Caco-2 (cell line): Measurements from ENCODE around the gene STYK1. TPM values are rescaled to one million over a fixed set of nuclear protein-coding genes. Genes with fewer than 3 reads are reported as not detected.

ENCODE experiments used
- BruUV-seq: library from RNA; stranded (reverse); fragments of 400-500 nt; replicated peaks from 2 replicates; lab custom pipeline; 2021; lab: Mats Ljungman, UMichigan
- CTCF ChIA-PET: fragments of 300-600 bp; sonication (Branson Sonifier 250); formaldehyde crosslinking; loops from one replicate; lab custom pipeline; 2022; ENCODE audit warnings: antibody characterized with exemption; lab: Charles Lee
- POLR2A ChIA-PET: fragments of 300-600 bp; sonication (Branson Sonifier 250); formaldehyde crosslinking; loops from one replicate; lab custom pipeline; 2022; ENCODE audit warnings: antibody characterized with exemption; lab: Charles Lee
- DNase-seq, 2 experiments: peaks; one replicate each; pipeline versions ENCODE4 v3.0.0 to v3.0.0-alpha.2; 2020 to 2022
- H3K27me3 ChIP-seq: replicated peaks from 2 replicates; pipeline ENCODE4 v1.6.0; 2011; ENCODE audit warnings: low read length; ENCODE audit not compliant: control insufficient read depth, insufficient read depth
- H3K36me3 ChIP-seq: 2 replicates; pipeline ENCODE4 v1.5.1; 2011; ENCODE audit warnings: low read length; ENCODE audit not compliant: control insufficient read depth, insufficient read depth
- H3K4me1 ChIP-seq: fragments of 250-450 bp; sonication (Bioruptor Pico); 2 replicates; pipeline ENCODE4 v1.5.1; 2020; ENCODE audit warnings: mild to moderate bottlenecking
- H3K4me3 ChIP-seq: 2 replicates; pipeline ENCODE4 v1.5.1; 2011; ENCODE audit warnings: low read depth, mild to moderate bottlenecking, control low read depth, low read length
- H3K9me3 ChIP-seq: fragments of 250-450 bp; sonication (Bioruptor Pico); 2 replicates; pipeline ENCODE4 v1.5.1; 2020; ENCODE audit warnings: mild to moderate bottlenecking, moderate library complexity
- H3K27ac Mint-ChIP-seq: one replicate; pipeline ENCODE4 v1.8.0; 2022; ENCODE audit warnings: mixed read lengths; ENCODE audit not compliant: unreplicated experiment
- H3K27me3 Mint-ChIP-seq: one replicate; pipeline ENCODE4 v1.8.0; 2022; ENCODE audit warnings: mixed read lengths; ENCODE audit not compliant: insufficient read depth, unreplicated experiment
- H3K36me3 Mint-ChIP-seq: one replicate; pipeline ENCODE4 v1.8.0; 2022; ENCODE audit warnings: mild to moderate bottlenecking, mixed read lengths; ENCODE audit not compliant: insufficient read depth, unreplicated experiment
- H3K4me1 Mint-ChIP-seq: one replicate; pipeline ENCODE4 v1.8.0; 2022; ENCODE audit warnings: low read depth, mixed read lengths; ENCODE audit not compliant: unreplicated experiment
- H3K4me3 Mint-ChIP-seq: one replicate; pipeline ENCODE4 v1.8.0; 2022; ENCODE audit warnings: mild to moderate bottlenecking, moderate library complexity, mixed read lengths; ENCODE audit not compliant: unreplicated experiment
- H3K9me3 Mint-ChIP-seq: one replicate; pipeline ENCODE4 v1.8.0; 2022; ENCODE audit warnings: mixed read lengths; ENCODE audit not compliant: unreplicated experiment
- CTCF ChIP-seq, 2 experiments: fragments of 200-600 bp in 1 of 2; IDR thresholded peaks; 1 replicate in 1 of 2; 2 replicates in 1 of 2; pipeline versions ENCODE4 v1.5.1 to v1.8.0; 2011 to 2022; ENCODE audit warnings: antibody characterized with exemption in 1 of 2, control low read depth in 1 of 2, inconsistent platforms in 1 of 2, low read depth in 1 of 2, low read length in 1 of 2, mild to moderate bottlenecking in 1 of 2, moderate library complexity in 1 of 2; ENCODE audit not compliant: insufficient read depth in 1 of 2, severe bottlenecking in 1 of 2, unreplicated experiment in 1 of 2
- intact Hi-C: fragments of 100-400 bp; cut with micrococcal nuclease; formaldehyde crosslinking; loops from one replicate; pipeline ENCODE4 v1.10.0; 2022; ENCODE audit not compliant: unreplicated experiment
- total RNA-seq: library from RNA; stranded (reverse); gene quantifications from 2 replicates; pipeline ENCODE4 v1.2.3, GENCODE V29; 2022

The STYK1 gene
- total RNA-seq, 1 experiment from 2014 or later, result 4.5 TPM

GRCh38 chr12:10709808-10710207 lies 36.0 kb upstream of the STYK1 start:
- Mint-ChIP-seq H3K27me3 (no peaks in the 10 kb centered on the region), H3K4me3 (no peak overlapping the region), H3K4me1 (no peaks in the 10 kb centered on the region), H3K36me3 (peaks cover 87% of the 10 kb centered on the region), H3K27ac (no peak overlapping the region), H3K9me3 (no peaks in the 10 kb centered on the region)
- TF ChIP-seq CTCF (IDR thresholded peaks at IDR 0.05; ENCODE audit: insufficient read depth in 1 of 2, low read depth in 1 of 2, low read length in 1 of 2, severe bottlenecking in 1 of 2, unreplicated experiment in 1 of 2), result no peak
- no peaks in the 10 kb centered on the region; the same call in none of the 2 replicates for H3K36me3 ChIP-seq
- ChIA-PET POLR2A (no interaction called here), CTCF (no interaction called here)
- no TSS peak for BruUV-seq
- no peaks in the 10 kb centered on the region for H3K4me1 ChIP-seq
- no peak for DNase-seq
- intact Hi-C loops, result no loop called here
- H3K4me3 ChIP-seq, result no peak overlapping the region
- H3K27me3 ChIP-seq, result no peaks in the 10 kb centered on the region
- no peaks in the 10 kb centered on the region for H3K9me3 ChIP-seq

- no peak overlapping the region for H3K27ac Mint-ChIP-seq
Measured at GRCh38 chr12:10708862-10709261, 35.0 kb upstream of the STYK1 start.

GRCh38 chr12:10705655-10706054 lies 31.8 kb upstream of the STYK1 start:
- Histone ChIP-seq H3K27me3 (no peaks in the 10 kb centered on the region), H3K9me3 (no peaks in the 10 kb centered on the region), H3K4me3 (no peak overlapping the region), H3K4me1 (no peaks in the 10 kb centered on the region), H3K36me3 (peaks cover 1% of the 10 kb centered on the region)
- POLR2A ChIA-PET, result no interaction called here
- no peak for DNase-seq
- TF ChIP-seq CTCF (IDR thresholded peaks at IDR 0.05; ENCODE audit: insufficient read depth in 1 of 2, low read depth in 1 of 2, low read length in 1 of 2, severe bottlenecking in 1 of 2, unreplicated experiment in 1 of 2), result no peak
- CTCF ChIA-PET, result no interaction called here
- intact Hi-C loops, result no loop called here
- H3K4me3 Mint-ChIP-seq, result no peak overlapping the region
- no peaks in the 10 kb centered on the region for H3K27me3 Mint-ChIP-seq
- H3K27ac Mint-ChIP-seq, result no peak overlapping the region
- no peaks in the 10 kb centered on the region for H3K9me3 Mint-ChIP-seq
- H3K4me1 Mint-ChIP-seq, result no peaks in the 10 kb centered on the region
- BruUV-seq, result no TSS peak
- H3K36me3 Mint-ChIP-seq, result peaks cover 85% of the 10 kb centered on the region

More at GRCh38 chr12:10708862-10709261, 35.0 kb upstream of the STYK1 start:
- Mint-ChIP-seq H3K9me3 (no peaks in the 10 kb centered on the region), H3K4me1 (no peaks in the 10 kb centered on the region), H3K27me3 (no peaks in the 10 kb centered on the region), H3K36me3 (peaks cover 87% of the 10 kb centered on the region), H3K4me3 (no peak overlapping the region)
- Histone ChIP-seq H3K27me3 (no peaks in the 10 kb centered on the region), H3K9me3 (no peaks in the 10 kb centered on the region), H3K36me3 (no peaks in the 10 kb centered on the region; the same call in none of the 2 replicates), H3K4me1 (no peaks in the 10 kb centered on the region), H3K4me3 (no peak overlapping the region)
- DNase-seq, result no peak
- no TSS peak for BruUV-seq
- TF ChIP-seq CTCF (IDR thresholded peaks at IDR 0.05; ENCODE audit: insufficient read depth in 1 of 2, low read depth in 1 of 2, low read length in 1 of 2, severe bottlenecking in 1 of 2, unreplicated experiment in 1 of 2), result no peak
- ChIA-PET POLR2A (no interaction called here), CTCF (no interaction called here)
- intact Hi-C loops, result no loop called here
